Activated CD8-positive, alpha-beta memory T cell treated with anti-CD3 and anti-CD28 coated beads for 36 hours (primary cell): Measurements from ENCODE around the gene IL23R. TPM values are rescaled to one million over a fixed set of nuclear protein-coding genes. Genes with fewer than 3 reads are reported as not detected.

Source experiments
- CTCF ChIA-PET: fragments of 350-600 bp; sonication (Branson Sonifier 250); formaldehyde crosslinking; loops from one replicate; lab custom pipeline; 2021; ENCODE audit warnings: antibody characterized with exemption; lab: Charles Lee
- POLR2A ChIA-PET: fragments of 350-600 bp; sonication (Branson Sonifier 250); formaldehyde crosslinking; loops from one replicate; lab custom pipeline; 2021; ENCODE audit warnings: antibody characterized with exemption; lab: Charles Lee
- total RNA-seq, 2 experiments: library from RNA; stranded (reverse); gene quantifications; one replicate each; pipeline ENCODE4 v1.2.3, GENCODE V29; 2021

IL23R gene
- total RNA-seq, 2 experiments from 2014 or later, result 0.86 to 1.0 TPM

DNA sequence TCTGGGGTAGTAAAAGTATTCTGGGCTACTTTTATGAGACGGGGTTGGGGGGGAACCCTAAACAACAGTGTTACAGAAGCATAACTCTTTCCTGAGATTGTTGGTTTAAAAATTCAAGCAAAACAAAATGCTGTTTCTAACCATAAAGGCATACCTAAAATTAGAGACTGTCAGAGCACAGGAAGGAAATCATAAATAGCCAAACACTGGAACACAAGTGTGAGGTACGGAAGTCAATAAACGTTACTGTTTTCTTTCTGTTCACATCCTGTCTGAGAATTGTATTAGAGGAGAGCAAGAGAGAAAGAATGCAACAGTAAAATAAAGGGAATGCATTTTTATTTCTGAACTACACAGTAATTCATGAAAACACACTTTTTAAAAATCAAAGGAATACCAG lies 98.6 kb downstream of the IL23R start:
- POLR2A ChIA-PET, result no interaction called here

DNA sequence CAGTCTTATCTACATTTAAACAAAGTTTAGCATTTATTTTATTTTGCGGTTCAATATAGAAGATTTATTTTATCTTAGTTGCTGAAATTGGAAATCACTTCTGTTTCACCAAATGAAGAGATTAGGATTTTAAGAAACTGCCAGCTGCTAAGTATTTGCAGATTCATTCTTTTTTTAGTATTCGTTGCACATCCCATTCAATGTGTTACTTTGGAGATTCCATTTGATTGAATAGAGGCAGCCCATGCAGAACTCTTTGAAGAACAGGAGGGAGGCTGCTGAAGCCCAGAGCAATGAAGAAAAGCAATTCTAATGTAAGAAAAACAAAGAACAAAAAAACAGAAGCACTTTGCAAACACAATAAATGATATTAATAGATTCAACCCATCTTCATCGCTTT lies 102.8 kb downstream of the IL23R start:
- ChIA-PET POLR2A (no interaction called here), CTCF (no interaction called here)

More for the DNA sequence above, 98.6 kb downstream of the IL23R start:
- CTCF ChIA-PET, result no interaction called here

DNA sequence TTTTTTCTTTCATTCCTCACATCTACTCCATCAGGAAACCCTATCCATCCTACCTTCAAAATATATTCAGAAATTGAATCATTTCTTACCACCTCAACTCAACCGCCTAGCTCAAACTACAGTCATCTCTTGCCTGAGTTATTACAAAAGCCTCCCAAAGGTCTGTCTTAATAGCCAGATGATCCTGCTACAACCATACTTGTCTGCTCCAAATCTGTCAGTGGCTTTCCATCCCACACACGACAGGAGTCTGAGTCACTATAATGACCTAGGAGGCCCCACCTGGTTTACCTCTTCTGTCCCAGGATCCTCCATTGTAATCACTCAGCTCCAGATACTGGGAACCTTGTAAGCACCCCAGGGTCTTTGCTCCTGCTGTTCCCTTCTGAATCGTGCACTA lies 104.3 kb downstream of the IL23R start:
- ChIA-PET POLR2A (no interaction called here), CTCF (interaction anchor here (0.7 kb wide), 1 partner anchor 44 kb away, joined by 3 read pairs; no protein-coding TSS in a partner anchor)

DNA sequence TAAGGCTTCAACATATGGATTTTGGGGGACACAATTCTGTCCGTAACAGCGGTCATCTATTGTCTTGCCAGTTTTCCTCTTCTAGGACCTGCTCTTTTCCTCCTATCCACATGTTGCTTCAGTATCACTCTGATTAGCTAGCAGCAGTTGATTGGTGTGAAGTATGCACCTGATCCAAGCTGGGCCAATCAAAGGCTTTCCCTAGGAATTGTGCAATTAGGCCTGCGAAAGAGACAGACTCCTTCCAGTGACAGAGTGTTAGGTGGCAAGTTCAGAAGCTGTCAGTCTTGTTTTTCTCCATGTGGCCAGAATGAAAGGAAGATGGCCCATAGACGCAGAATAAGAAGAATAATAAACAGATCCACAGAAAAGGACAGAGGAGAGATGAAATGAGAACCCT lies 107.3 kb downstream of the IL23R start:
- ChIA-PET CTCF (interaction anchor here (1.1 kb wide), 1 partner anchor 60 kb away, joined by 4 read pairs; no protein-coding TSS in a partner anchor), POLR2A (interaction anchor here (0.6 to 1.6 kb wide), 2 partner anchors 31 to 60 kb away, joined by 3 to 6 read pairs; no protein-coding TSS in a partner anchor)

DNA sequence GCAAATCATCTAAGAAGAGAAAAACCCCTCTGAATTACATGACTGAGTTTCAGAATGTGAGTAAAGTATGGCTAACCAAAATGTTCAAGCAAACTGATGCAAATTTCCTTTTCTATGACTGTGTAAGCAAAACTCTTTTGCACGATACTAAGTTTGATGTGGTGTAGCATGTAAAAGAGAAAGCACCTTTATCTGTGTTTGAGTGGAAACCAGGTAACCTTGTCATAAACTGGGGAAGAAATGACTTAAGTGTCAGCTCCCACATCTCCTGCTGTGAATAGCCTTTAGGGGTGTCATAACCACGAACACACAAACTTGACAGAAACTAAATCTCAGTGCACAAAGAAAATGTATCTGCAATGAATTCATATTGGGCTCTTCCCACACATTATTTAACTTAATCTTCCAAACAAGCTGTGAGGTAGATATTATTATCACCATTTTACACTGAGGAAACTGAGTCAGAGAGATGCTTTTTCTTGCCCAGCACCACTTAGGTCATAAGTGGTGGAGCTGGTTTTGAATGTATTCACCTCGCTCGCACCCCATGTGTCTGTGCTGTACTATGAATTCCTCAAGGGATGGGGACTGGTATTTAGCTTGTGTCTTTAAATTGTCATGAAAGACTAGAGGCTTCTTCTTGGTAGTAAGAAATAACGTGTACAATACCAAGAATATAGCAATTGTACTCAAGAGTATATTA lies 108.5 kb downstream of the IL23R start:
- POLR2A ChIA-PET, result interaction anchor here (1.6 kb wide), 1 partner anchor 58 kb away, joined by 6 read pairs; no protein-coding TSS in a partner anchor

DNA sequence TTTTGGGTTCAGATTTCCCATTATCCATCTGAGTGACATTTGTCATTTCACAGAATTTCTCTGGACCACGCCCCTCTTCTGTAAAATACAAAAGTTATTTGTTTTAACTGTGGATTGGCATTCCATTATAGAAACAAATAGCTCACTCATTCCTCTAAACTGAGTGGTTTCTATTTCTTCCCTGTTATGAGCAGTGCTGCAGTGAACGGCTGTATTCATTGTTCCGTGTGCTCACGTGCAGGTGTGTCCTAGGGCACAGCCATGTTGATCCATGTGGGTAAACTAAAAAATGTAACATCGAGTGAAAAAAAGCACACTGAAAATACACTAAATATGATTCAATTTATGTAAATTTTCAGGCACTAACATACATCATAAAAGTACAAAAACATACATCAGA lies 114.4 kb downstream of the IL23R start:
- ChIA-PET POLR2A (no interaction called here), CTCF (no interaction called here)

More for the DNA sequence above, 108.5 kb downstream of the IL23R start:
- CTCF ChIA-PET, result interaction anchor here (0.8 to 1.1 kb wide), 4 partner anchors 20 to 58 kb away, joined by 3 to 4 read pairs (median 4); no protein-coding TSS in a partner anchor

DNA sequence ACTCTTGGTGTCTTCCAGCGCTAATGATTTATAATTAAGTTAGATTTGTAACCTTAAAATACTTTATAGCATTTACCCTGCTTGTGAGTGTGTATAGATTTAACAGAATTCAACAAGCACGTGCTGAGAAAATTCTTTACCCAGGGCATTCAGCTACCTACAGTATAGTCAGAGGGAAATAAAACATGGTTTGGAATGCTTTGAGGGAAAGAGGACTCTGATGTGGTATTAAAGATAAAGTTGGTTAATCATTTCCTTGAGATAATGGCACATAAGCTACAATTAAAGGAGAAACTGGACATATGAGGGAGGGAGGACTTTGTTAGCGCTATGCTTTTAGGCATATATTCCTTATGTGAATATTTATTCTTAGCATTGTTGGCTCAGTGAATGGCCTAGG lies 115.0 kb downstream of the IL23R start:
- ChIA-PET POLR2A (no interaction called here), CTCF (interaction anchor here (0.6 kb wide), 1 partner anchor 75 kb away, joined by 3 read pairs; no protein-coding TSS in a partner anchor)

DNA sequence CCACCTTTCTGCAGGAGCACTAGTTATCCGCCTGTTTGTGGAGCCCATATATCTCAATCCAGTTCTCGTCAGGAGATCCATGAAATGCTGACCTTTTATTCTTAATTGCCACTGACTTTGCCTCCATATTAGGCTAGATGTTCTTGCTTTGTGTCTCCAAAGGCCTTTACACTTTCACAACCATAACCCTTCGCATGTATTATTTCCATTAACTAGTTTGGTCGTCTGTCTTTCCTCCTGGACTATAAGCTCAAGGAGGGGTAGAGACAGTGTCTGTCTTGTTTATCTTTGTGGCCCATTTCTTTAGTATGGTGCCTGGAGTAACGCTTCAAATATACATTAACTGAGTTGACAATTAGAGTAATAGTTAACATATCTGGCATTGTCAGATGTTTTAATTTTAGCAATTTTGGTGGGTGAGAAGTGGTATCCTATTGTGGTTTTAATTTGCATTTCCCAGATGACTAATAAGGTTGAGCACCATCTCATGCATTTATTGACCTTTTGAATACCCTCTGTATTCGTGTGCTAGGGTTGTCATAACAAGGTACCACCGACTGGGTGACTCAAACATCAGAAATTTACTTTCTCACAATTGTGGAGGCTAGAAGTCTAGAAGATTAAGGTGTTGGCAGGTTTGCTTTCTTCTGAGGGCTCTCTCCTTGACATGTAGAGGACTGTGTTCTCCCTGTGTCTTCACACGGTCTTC lies 119.7 kb downstream of the IL23R start:
- POLR2A ChIA-PET, result interaction anchor here (1.0 kb wide), 1 partner anchor 9 kb away, joined by 3 read pairs; no protein-coding TSS in a partner anchor
- CTCF ChIA-PET, result interaction anchor here (1.8 kb wide), 1 partner anchor 215 kb away, joined by 6 read pairs; no protein-coding TSS in a partner anchor

DNA sequence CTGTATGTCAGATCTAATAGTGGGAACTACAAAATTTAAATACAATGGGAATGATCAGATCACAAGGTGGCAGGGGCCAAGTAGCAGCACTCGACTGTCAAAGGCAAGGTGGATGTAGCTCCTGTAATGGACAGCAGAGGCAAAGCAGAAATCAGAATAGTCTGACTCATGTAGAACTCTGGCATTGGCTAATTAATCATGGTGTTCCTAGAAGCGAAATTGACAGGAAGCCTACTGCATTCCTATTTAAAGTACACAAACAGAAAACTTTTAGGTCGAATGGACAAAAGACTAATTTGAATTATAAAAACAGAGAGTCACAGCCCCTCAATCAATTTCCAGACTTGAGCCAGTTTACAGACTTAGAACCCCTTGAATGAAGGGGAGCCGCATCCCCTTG lies 124.0 kb downstream of the IL23R start:
- ChIA-PET POLR2A (no interaction called here), CTCF (no interaction called here)

DNA sequence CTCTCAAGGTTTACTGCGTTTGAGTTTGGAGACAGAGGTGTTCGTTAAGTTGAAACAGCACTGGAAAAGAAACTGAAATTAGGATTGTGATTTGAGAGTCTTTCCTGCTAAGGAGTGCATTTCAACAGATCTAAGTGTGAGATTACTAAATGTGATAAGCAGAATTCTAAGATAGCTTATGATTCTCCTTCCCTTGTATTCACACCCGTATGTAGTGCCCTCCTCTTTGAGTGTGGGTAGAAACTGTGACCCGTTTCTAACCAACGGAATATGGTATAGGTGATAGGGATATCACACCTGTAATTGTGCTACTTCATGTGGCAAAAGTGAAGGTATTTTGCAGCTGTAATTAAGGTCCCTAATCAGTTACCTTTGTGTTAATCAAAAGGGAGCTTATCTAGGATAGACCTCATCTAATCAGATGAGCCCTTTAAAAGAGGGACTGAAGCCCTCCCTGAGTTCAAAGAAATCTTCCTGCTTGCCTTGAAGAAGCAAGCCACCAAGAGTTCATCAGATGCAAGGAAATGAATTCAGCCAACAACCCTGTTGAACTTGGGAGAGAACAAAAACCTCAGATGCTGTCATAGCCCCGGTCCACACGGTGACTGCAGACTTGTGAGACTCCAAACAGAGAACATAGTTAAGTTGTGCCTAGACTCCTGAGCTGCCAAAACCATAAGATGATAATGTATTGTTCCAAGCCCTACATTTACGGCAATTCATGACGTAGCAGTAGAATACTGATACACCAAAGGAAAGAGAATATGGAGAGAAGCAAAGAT lies 128.8 kb downstream of the IL23R start:
- ChIA-PET POLR2A (interaction anchor here (1.7 kb wide), 1 partner anchor 8 kb away, joined by 3 read pairs; no protein-coding TSS in a partner anchor), CTCF (interaction anchor here (1.1 kb wide), 1 partner anchor 20 kb away, joined by 4 read pairs; no protein-coding TSS in a partner anchor)

DNA sequence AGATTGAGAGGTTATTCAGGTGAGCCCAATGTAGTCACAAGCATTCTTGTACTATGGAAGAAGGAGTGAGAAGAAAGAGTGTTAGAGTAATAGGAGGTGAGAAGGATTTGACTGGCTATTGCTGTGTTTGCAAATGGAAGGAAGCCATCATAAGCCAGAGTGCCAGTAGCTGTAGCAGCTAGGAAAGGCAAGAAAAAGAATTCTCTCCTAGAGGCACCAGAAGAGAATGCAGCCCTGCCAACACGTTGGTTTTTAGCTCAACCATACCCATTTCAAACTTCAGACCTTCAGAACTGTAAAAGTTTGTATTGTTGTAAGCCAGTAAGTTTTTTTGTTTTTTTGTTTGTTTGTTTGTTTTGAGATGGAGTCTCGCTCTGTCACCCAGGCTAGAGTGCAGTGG lies 132.5 kb downstream of the IL23R start:
- ChIA-PET POLR2A (no interaction called here), CTCF (no interaction called here)

DNA sequence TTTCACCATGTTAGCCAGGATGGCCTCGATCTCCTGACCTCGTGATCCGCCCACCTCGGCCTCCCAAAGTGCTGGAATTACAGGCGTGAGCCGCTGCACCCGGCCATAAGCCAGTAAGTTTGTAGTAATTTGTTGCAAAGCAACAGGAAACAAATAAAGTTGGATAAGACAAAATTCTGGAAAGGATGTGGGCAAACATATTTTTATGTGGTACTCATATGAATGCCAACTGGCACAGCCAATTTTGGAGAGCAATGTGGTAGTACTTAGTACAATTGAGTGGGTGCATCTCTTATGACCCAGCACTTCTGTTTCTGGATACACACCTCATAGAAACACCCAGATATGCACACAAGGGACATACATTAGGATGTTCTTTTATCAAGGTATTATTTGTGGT lies 133.0 kb downstream of the IL23R start:
- ChIA-PET CTCF (no interaction called here), POLR2A (no interaction called here)

DNA sequence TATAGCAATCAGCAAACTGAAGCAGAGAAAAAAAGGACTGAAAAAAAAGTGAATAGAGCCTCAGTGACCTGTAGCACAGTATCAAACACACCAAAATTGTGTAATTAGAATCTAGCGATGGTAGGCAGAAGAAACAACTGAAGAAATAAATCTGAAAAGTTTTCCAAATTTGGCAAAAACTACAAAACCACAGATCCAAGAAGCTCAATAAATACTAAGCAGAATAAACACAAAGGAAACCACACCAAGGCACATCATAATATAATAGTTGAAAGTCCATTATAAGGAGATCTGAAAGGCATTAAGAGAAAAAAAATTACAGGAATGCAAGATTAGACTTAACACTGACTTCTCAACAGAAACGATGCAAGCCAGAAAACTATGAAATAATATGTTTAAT lies 134.3 kb downstream of the IL23R start:
- ChIA-PET CTCF (no interaction called here), POLR2A (no interaction called here)

DNA sequence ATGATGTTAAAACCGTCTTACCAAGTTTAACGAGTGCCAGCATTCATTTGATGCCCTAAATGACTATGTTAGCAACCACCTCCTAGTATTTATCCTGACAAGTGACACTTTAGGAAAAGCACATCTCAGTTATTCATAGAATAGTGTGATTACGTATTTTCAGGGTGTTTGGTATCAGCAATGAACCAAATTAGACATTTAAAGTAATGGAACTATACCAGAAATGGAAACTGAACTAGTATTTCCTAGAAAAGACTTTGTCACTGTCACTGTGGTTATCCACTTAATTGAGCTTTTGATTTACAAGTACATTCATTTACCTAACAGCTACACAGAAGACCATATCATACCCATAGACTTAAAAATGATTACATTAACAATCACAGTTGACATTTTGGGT lies 137.8 kb downstream of the IL23R start:
- CTCF ChIA-PET, result interaction anchor here (1.4 to 2.0 kb wide), 2 partner anchors 29 kb away, joined by 3 to 6 read pairs; no protein-coding TSS in a partner anchor
- POLR2A ChIA-PET, result interaction anchor here (0.6 kb wide), 1 partner anchor 30 kb away, joined by 3 read pairs; no protein-coding TSS in a partner anchor

DNA sequence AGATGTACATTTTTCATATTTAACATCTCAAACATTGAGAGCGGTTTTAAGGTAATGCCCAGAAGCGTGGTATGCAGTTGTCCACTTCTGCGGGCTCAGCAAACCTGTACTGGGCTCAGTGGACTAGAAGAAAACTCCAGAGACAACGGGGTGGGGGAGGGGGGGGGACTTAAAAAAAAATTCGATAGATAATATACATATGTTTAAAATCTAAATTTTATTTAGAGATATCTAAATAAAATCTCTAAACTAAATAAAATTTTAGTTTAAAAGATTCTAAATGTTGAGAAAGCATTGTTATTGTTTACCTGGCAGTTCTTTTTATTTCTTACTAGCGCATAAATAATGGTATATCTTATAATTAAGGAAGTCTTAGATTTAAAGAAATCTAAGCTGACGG lies 140.3 kb downstream of the IL23R start:
- POLR2A ChIA-PET, result interaction anchor here (1.4 kb wide), 1 partner anchor 30 kb away, joined by 7 read pairs; no protein-coding TSS in a partner anchor

DNA sequence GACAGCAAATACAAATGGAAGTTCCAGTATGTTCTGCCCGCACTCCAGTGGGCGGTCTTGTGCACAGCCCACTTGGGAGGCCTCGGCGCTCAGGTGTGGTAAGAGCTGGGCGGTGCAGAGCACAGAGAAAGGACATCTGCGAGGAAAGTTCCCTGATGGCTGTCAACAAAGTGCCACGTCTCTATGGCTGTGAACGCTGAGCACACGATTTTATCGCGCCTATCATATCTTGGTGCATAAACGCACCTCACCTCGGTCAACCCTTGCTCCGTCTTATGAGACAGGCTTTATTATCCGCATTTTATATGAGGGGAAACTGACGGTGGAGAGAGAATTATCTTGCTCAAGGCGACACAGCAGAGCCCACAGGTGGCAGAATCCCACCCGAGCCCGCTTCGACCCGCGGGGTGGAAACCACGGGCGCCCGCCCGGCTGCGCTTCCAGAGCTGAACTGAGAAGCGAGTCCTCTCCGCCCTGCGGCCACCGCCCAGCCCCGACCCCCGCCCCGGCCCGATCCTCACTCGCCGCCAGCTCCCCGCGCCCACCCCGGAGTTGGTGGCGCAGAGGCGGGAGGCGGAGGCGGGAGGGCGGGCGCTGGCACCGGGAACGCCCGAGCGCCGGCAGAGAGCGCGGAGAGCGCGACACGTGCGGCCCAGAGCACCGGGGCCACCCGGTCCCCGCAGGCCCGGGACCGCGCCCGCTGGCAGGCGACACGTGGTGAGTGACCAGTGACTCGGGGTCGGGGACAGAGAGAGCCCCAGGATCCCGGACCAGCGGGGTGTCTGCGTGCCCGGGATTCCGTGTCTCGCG lies 141.2 kb downstream of the IL23R start, which contains the start of gene IL12RB2:
IL12RB2 (plus strand) TSS at position 623 of the 810 bp plus-strand sequence. CDS start 12,496 bp downstream, outside the sequence.
- ChIA-PET CTCF (no interaction called here), POLR2A (interaction anchor here (0.6 to 1.4 kb wide), 3 partner anchors 25 to 29 kb away, joined by 4 to 7 read pairs (median 7); no protein-coding TSS in a partner anchor)

More for the DNA sequence above, 140.3 kb downstream of the IL23R start:
- CTCF ChIA-PET, result no interaction called here

DNA sequence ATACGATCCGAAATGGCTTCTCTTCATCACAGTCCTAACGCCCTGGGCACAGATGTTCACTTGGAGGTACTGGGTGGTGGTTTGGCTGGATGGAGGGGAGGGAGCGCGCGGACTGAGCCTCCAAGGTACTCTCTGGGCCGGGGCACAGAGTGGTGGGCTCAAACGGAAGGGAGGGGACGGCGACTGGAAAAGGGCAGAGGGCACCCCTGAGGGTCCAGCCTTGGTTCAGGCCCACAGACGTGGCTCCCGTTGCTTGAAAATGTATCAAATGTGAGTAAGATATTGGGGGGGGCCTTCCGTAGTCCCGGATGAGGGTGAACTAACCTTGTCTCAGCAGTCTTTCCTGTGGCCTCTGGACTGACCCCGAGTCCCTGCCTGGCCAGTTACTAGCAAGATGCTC lies 141.9 kb downstream of the IL23R start:
- ChIA-PET CTCF (no interaction called here), POLR2A (interaction anchor here (0.6 to 1.4 kb wide), 2 partner anchors 24 to 29 kb away, joined by 7 read pairs; no protein-coding TSS in a partner anchor)
